Measurements from ENCODE around the gene USP47. TPM values are rescaled to one million over a fixed set of nuclear protein-coding genes. Genes with fewer than 3 reads are reported as not detected.

Gene USP47
- total RNA-seq, 3 donors from 2014 or later (not counting 1 experiment from before 2014, with no cell fraction given), result 102 to 108 (median 107) TPM

GRCh38 chr11:11976481-11977127 is 134.8 kb downstream of the USP47 start:
- H3K27ac Mint-ChIP-seq, result no peak overlapping the region
- Histone ChIP-seq H3K4me3 (ENCODE audit: low read length) (no peak overlapping the region), H3K27ac (ENCODE audit: low read length) (no peak overlapping the region), H3K36me3 (ENCODE audit: control insufficient read depth, insufficient read depth, low read length) (no peaks in the 10 kb centered on the region), H3K4me1 (ENCODE audit: control insufficient read depth, insufficient read depth, low read length) (peaks cover 4% of the 10 kb centered on the region), H3K9me3 (ENCODE audit: control insufficient read depth, insufficient read depth, low read length) (no peaks in the 10 kb centered on the region), H3K27me3 (ENCODE audit: control insufficient read depth, insufficient read depth, low read length) (no peaks in the 10 kb centered on the region)
- TF ChIP-seq CTCF (IDR thresholded peaks at IDR 0.05), result no peak
- whole genome bisulfite sequencing (ENCODE audit: insufficient coverage), result 88% methylated on average over 6 of the region's 6 CpGs
- DNase-seq (no peak), ATAC-seq (no peak)
- no peaks in the 10 kb centered on the region for H3K4me1 Mint-ChIP-seq
- no peaks in the 10 kb centered on the region for H3K9me3 Mint-ChIP-seq
- H3K36me3 Mint-ChIP-seq, result no peaks in the 10 kb centered on the region
- intact Hi-C loops (cut with micrococcal nuclease), result no loop called here
- no peaks in the 10 kb centered on the region for H3K27me3 Mint-ChIP-seq (ENCODE audit: low read depth in 2 of 2)
- H3K4me3 Mint-ChIP-seq, result no peak overlapping the region

- no peaks in the 10 kb centered on the region for H3K27me3 ChIP-seq (ENCODE audit: control insufficient read depth, insufficient read depth, low read length)
- H3K36me3 Mint-ChIP-seq, result no peaks in the 10 kb centered on the region
- peaks cover 4% of the 10 kb centered on the region for H3K4me1 ChIP-seq (ENCODE audit: control insufficient read depth, insufficient read depth, low read length)
- no peak overlapping the region for H3K27ac ChIP-seq (ENCODE audit: low read length)
- TF ChIP-seq CTCF (IDR thresholded peaks at IDR 0.05), result no peak
- H3K4me3 Mint-ChIP-seq, result no peak overlapping the region
- no peaks in the 10 kb centered on the region for H3K36me3 ChIP-seq (ENCODE audit: control insufficient read depth, insufficient read depth, low read length)
- intact Hi-C loops (cut with micrococcal nuclease), result no loop called here
- H3K27me3 Mint-ChIP-seq (ENCODE audit: low read depth in 2 of 2), result no peaks in the 10 kb centered on the region
- no peak overlapping the region for H3K4me3 ChIP-seq (ENCODE audit: low read length)
- WGBS (ENCODE audit: insufficient coverage), result 72% methylated on average over 10 of the region's 10 CpGs
- no peaks in the 10 kb centered on the region for H3K9me3 ChIP-seq (ENCODE audit: control insufficient read depth, insufficient read depth, low read length)
- H3K27ac Mint-ChIP-seq, result no peak overlapping the region
- H3K9me3 Mint-ChIP-seq, result no peaks in the 10 kb centered on the region
- no peaks in the 10 kb centered on the region for H3K4me1 Mint-ChIP-seq
- ATAC-seq (no peak), DNase-seq (no peak)
Observed at GRCh38 chr11:11977206-11977938, 135.6 kb downstream of the USP47 start.

- no peak overlapping the region for H3K27ac ChIP-seq (ENCODE audit: low read length)
- no peaks in the 10 kb centered on the region for H3K27me3 Mint-ChIP-seq (ENCODE audit: low read depth in 2 of 2)
- TF ChIP-seq CTCF (IDR thresholded peaks at IDR 0.05), result no peak
- H3K4me3 Mint-ChIP-seq, result no peak overlapping the region
- H3K36me3 Mint-ChIP-seq, result no peaks in the 10 kb centered on the region
- 90% methylated on average over 3 of the region's 4 CpGs for WGBS (ENCODE audit: insufficient coverage)
- no peak for ATAC-seq
- intact Hi-C loops (cut with micrococcal nuclease), result no loop called here
- H3K4me1 Mint-ChIP-seq, result no peaks in the 10 kb centered on the region
- peaks cover 4% of the 10 kb centered on the region for H3K4me1 ChIP-seq (ENCODE audit: control insufficient read depth, insufficient read depth, low read length)
- no peaks in the 10 kb centered on the region for H3K36me3 ChIP-seq (ENCODE audit: control insufficient read depth, insufficient read depth, low read length)
- H3K9me3 Mint-ChIP-seq, result no peaks in the 10 kb centered on the region
- DNase-seq, result no peak
- H3K27me3 ChIP-seq (ENCODE audit: control insufficient read depth, insufficient read depth, low read length), result no peaks in the 10 kb centered on the region
- no peak overlapping the region for H3K4me3 ChIP-seq (ENCODE audit: low read length)
- no peak overlapping the region for H3K27ac Mint-ChIP-seq
- no peaks in the 10 kb centered on the region for H3K9me3 ChIP-seq (ENCODE audit: control insufficient read depth, insufficient read depth, low read length)
Observed at GRCh38 chr11:11978098-11978637, 136.4 kb downstream of the USP47 start.

Measured in natural killer cell (primary cell).